Ectodermal cell (in vitro differentiated cells): ENCODE results near the gene UBL4B.

Experiments
- H3K27ac ChIP-seq: 2 replicates; pipeline ENCODE4 v1.7.0; 2013; ENCODE audit warnings: mild to moderate bottlenecking, low read depth, low read length; ENCODE audit not compliant: insufficient read depth, poor library complexity, severe bottlenecking
- H3K27me3 ChIP-seq: 2 replicates; pipeline ENCODE4 v1.7.0; 2013; ENCODE audit warnings: mild to moderate bottlenecking, low read length; ENCODE audit not compliant: insufficient read depth, control insufficient read depth, poor library complexity, severe bottlenecking
- H3K36me3 ChIP-seq: one replicate; pipeline ENCODE4 v1.7.0; 2013; ENCODE audit warnings: low read length; ENCODE audit not compliant: control insufficient read depth, insufficient read depth
- H3K4me1 ChIP-seq: one replicate; pipeline ENCODE4 v1.7.0; 2013; ENCODE audit warnings: low read length; ENCODE audit not compliant: control insufficient read depth, insufficient read depth
- H3K4me3 ChIP-seq: 2 replicates; pipeline ENCODE4 v1.7.0; 2013; ENCODE audit warnings: low read depth, low read length, control low read depth; ENCODE audit not compliant: insufficient read depth
- H3K9me3 ChIP-seq: 2 replicates; pipeline ENCODE4 v1.7.0; 2013; ENCODE audit warnings: mild to moderate bottlenecking, low read length, moderate library complexity; ENCODE audit not compliant: control insufficient read depth
- WGBS, 2 experiments: methylation state at CpG; one replicate each; pipeline ENCODE4 v1.1.7; 2013; ENCODE audit warnings: missing lambda C conversion rate in 2 of 2; 5-methylcytosine and 5-hydroxymethylcytosine counted together

UBL4B gene

GRCh38 chr1:110151175-110151669 is 39.0 kb downstream of the UBL4B start:
- Histone ChIP-seq H3K36me3 (no peaks in the 10 kb centered on the region), H3K9me3 (no peaks in the 10 kb centered on the region), H3K27ac (no peak overlapping the region), H3K4me1 (no peaks in the 10 kb centered on the region), H3K4me3 (no peak overlapping the region), H3K27me3 (peaks cover 100% of the 10 kb centered on the region)
- WGBS, 2 experiments = 19% methylated on average over 37 of the region's 37 CpGs

GRCh38 chr1:110152133-110152785 is 40.0 kb downstream of the UBL4B start:
- H3K4me1 ChIP-seq = no peaks in the 10 kb centered on the region
- 73 to 76% methylated on average over 8 of the region's 8 CpGs for WGBS, 2 experiments
- H3K36me3 ChIP-seq = no peaks in the 10 kb centered on the region
- no peaks in the 10 kb centered on the region for H3K9me3 ChIP-seq
- no peak overlapping the region for H3K27ac ChIP-seq
- no peak overlapping the region for H3K4me3 ChIP-seq
- H3K27me3 ChIP-seq = peaks cover 89% of the 10 kb centered on the region

- Histone ChIP-seq H3K4me1 (no peaks in the 10 kb centered on the region), H3K4me3 (no peak overlapping the region), H3K36me3 (no peaks in the 10 kb centered on the region), H3K9me3 (no peaks in the 10 kb centered on the region), H3K27me3 (peaks cover 77% of the 10 kb centered on the region), H3K27ac (no peak overlapping the region)
Measured at GRCh38 chr1:110153407-110153950, 41.2 kb downstream of the UBL4B start.

GRCh38 chr1:110155878-110156522 is 43.8 kb downstream of the UBL4B start:
- no peak overlapping the region for H3K27ac ChIP-seq
- H3K27me3 ChIP-seq = peaks cover 52% of the 10 kb centered on the region
- no peak overlapping the region for H3K4me3 ChIP-seq
- 18 to 28% methylated on average over 7 of the region's 7 CpGs for WGBS, 2 experiments
- no peaks in the 10 kb centered on the region for H3K4me1 ChIP-seq
- H3K36me3 ChIP-seq = no peaks in the 10 kb centered on the region
- H3K9me3 ChIP-seq = no peaks in the 10 kb centered on the region

- no peak overlapping the region for H3K4me3 ChIP-seq
- H3K9me3 ChIP-seq = no peaks in the 10 kb centered on the region
- 81 to 90% methylated on average over 5 of the region's 5 CpGs for WGBS, 2 experiments
- H3K27ac ChIP-seq = no peak overlapping the region
- H3K4me1 ChIP-seq = no peaks in the 10 kb centered on the region
- H3K36me3 ChIP-seq = no peaks in the 10 kb centered on the region
- peaks cover 29% of the 10 kb centered on the region for H3K27me3 ChIP-seq
Measured at GRCh38 chr1:110158261-110158660, 46.0 kb downstream of the UBL4B start.

- H3K4me3 ChIP-seq = no peak overlapping the region
- H3K9me3 ChIP-seq = no peaks in the 10 kb centered on the region
- H3K27ac ChIP-seq = no peak overlapping the region
- WGBS, 2 experiments = 77 to 88% methylated on average over 2 of the region's 2 CpGs
- H3K36me3 ChIP-seq = no peaks in the 10 kb centered on the region
- H3K27me3 ChIP-seq = peaks cover 20% of the 10 kb centered on the region
- H3K4me1 ChIP-seq = no peaks in the 10 kb centered on the region
Measured at GRCh38 chr1:110159168-110159567, 46.9 kb downstream of the UBL4B start.

- H3K27ac ChIP-seq = no peak overlapping the region
- peaks cover 6% of the 10 kb centered on the region for H3K27me3 ChIP-seq
- H3K4me1 ChIP-seq = no peaks in the 10 kb centered on the region
- no peaks in the 10 kb centered on the region for H3K9me3 ChIP-seq
- H3K4me3 ChIP-seq = no peak overlapping the region
- no peaks in the 10 kb centered on the region for H3K36me3 ChIP-seq
- WGBS, 2 experiments = 86 to 87% methylated on average over 10 of the region's 10 CpGs
Measured at GRCh38 chr1:110160538-110161100, 48.4 kb downstream of the UBL4B start.

- H3K27ac ChIP-seq = no peak overlapping the region
- H3K4me1 ChIP-seq = no peaks in the 10 kb centered on the region
- no peak overlapping the region for H3K4me3 ChIP-seq
- H3K36me3 ChIP-seq = no peaks in the 10 kb centered on the region
- H3K27me3 ChIP-seq = peaks cover under 1% of the 10 kb centered on the region
- WGBS, 2 experiments = 95% methylated on average over 3 of the region's 3 CpGs
- no peaks in the 10 kb centered on the region for H3K9me3 ChIP-seq
Measured at GRCh38 chr1:110161165-110161564, 48.9 kb downstream of the UBL4B start.

GRCh38 chr1:110161849-110162248 is 49.6 kb downstream of the UBL4B start:
- WGBS, 2 experiments = 92 to 93% methylated on average over 11 of the region's 11 CpGs
- no peaks in the 10 kb centered on the region for H3K9me3 ChIP-seq
- H3K4me1 ChIP-seq = no peaks in the 10 kb centered on the region

More at GRCh38 chr1:110161849-110162248, 49.6 kb downstream of the UBL4B start:
- Histone ChIP-seq H3K36me3 (no peaks in the 10 kb centered on the region), H3K4me3 (no peak overlapping the region), H3K27me3 (no peaks in the 10 kb centered on the region), H3K27ac (no peak overlapping the region)
